ENCODE measurements around the gene PIMREG. TPM values are rescaled to one million over a fixed set of nuclear protein-coding genes. Genes with fewer than 3 reads are reported as not detected.

The PIMREG gene
- polyA plus RNA-seq, 1 donor from 2014 or later = 6.0 TPM

DNA sequence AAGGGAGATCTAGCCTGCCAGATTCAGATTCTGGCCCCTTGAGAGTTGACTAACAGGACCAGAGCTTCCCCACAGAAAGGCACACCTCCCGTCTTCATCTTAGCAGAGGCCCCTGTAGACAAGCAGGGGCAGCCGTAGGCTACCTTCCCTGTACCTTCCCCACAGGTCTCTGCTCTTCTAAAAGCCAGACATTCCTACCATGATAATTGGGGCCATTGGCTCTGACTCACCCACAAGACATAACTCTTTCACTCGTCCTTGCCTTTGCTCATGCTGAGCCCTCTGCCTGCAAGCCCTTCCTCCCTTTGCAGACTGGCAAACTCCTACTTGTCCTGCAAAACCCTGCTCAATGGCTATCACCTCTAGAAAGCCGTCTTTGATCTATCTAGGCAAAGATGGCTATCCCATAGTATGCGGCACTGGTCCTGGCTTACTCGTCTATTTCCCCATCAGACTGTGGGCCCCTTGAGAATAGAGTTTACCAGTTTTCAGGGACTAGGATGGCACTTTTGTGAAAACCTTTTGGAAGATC is 43.8 kb downstream of the PIMREG start:
- no peak overlapping the region for H3K27ac ChIP-seq (ENCODE audit: low read length)
- H3K9me3 ChIP-seq (ENCODE audit: low read length) = no peaks in the 10 kb centered on the region
- no peak overlapping the region for H3K4me2 ChIP-seq (ENCODE audit: low read length)

DNA sequence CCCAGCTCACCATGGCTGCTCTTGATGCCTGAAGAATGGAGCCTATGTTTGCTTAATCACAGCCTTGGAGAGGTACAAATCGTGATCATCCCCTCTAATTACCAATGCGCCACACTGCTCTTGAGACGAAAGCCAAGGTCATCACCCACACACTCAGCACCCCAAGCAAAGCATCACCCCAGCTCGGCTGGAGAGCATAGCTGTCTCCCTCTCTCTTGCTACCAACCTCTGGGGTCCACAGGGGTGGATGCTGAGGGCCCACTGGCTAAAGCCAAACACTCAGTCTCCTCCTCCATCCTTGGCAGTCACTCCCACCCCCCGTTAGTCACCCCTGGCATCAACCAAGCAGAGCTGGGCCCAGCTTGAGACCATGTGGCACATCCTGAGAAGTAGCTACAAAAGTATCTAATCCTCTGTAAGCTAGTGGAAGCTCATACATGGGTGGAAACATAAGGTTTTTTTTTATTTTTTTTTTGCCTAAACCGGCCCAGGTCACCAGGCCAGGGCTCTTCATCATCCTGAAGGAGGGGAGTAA is 44.8 kb downstream of the PIMREG start:
- H3K27ac ChIP-seq (ENCODE audit: low read length) = no peak overlapping the region

More for the DNA sequence above, 43.8 kb downstream of the PIMREG start:
- Histone ChIP-seq H4K20me1 (ENCODE audit: insufficient read depth) (no peaks in the 10 kb centered on the region), H3K36me3 (ENCODE audit: insufficient read depth, low read length) (no peaks in the 10 kb centered on the region), H3K9me2 (ENCODE audit: insufficient read depth, low read length) (no peaks in the 10 kb centered on the region), H2AFZ (ENCODE audit: low read depth, low read length) (no peak overlapping the region), H3K79me2 (replicated peaks; ENCODE audit: insufficient read depth, low read length) (no peaks in the 10 kb centered on the region), H3K9ac (ENCODE audit: low read length) (no peak overlapping the region), H3K4me3 (ENCODE audit: low read length) (no peak overlapping the region), H3F3A (ENCODE audit: insufficient read depth, low read length, poor library complexity, severe bottlenecking) (no peaks in the 10 kb centered on the region), H3K27me3 (ENCODE audit: insufficient read depth, low read depth, low read length) (no peaks in the 10 kb centered on the region)
- TF ChIP-seq POLR2AphosphoS5 (IDR thresholded peaks at IDR 0.05) (no peak), EZH2 (IDR thresholded peaks at IDR 0.05; ENCODE audit: borderline replicate concordance, insufficient read depth, low read length, poor library complexity, severe bottlenecking) (no peak), RAD21 (conservative IDR thresholded peaks at IDR 0.05) (no peak), SMC3 (conservative IDR thresholded peaks at IDR 0.05; ENCODE audit: poor library complexity) (no peak), TAF1 (IDR thresholded peaks at IDR 0.05; ENCODE audit: low read depth) (no peak), MXI1 (conservative IDR thresholded peaks at IDR 0.05; ENCODE audit: poor library complexity, severe bottlenecking) (no peak), EP300 (conservative IDR thresholded peaks at IDR 0.05; ENCODE audit: poor library complexity, severe bottlenecking) (no peak)
- TF ChIP-seq, protein P1, sequence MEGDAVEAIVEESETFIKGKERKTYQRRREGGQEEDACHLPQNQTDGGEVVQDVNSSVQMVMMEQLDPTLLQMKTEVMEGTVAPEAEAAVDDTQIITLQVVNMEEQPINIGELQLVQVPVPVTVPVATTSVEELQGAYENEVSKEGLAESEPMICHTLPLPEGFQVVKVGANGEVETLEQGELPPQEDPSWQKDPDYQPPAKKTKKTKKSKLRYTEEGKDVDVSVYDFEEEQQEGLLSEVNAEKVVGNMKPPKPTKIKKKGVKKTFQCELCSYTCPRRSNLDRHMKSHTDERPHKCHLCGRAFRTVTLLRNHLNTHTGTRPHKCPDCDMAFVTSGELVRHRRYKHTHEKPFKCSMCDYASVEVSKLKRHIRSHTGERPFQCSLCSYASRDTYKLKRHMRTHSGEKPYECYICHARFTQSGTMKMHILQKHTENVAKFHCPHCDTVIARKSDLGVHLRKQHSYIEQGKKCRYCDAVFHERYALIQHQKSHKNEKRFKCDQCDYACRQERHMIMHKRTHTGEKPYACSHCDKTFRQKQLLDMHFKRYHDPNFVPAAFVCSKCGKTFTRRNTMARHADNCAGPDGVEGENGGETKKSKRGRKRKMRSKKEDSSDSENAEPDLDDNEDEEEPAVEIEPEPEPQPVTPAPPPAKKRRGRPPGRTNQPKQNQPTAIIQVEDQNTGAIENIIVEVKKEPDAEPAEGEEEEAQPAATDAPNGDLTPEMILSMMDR (IDR thresholded peaks at IDR 0.05; ENCODE audit: poor library complexity, severe bottlenecking) = no peak
- TF ChIP-seq, protein P2, sequence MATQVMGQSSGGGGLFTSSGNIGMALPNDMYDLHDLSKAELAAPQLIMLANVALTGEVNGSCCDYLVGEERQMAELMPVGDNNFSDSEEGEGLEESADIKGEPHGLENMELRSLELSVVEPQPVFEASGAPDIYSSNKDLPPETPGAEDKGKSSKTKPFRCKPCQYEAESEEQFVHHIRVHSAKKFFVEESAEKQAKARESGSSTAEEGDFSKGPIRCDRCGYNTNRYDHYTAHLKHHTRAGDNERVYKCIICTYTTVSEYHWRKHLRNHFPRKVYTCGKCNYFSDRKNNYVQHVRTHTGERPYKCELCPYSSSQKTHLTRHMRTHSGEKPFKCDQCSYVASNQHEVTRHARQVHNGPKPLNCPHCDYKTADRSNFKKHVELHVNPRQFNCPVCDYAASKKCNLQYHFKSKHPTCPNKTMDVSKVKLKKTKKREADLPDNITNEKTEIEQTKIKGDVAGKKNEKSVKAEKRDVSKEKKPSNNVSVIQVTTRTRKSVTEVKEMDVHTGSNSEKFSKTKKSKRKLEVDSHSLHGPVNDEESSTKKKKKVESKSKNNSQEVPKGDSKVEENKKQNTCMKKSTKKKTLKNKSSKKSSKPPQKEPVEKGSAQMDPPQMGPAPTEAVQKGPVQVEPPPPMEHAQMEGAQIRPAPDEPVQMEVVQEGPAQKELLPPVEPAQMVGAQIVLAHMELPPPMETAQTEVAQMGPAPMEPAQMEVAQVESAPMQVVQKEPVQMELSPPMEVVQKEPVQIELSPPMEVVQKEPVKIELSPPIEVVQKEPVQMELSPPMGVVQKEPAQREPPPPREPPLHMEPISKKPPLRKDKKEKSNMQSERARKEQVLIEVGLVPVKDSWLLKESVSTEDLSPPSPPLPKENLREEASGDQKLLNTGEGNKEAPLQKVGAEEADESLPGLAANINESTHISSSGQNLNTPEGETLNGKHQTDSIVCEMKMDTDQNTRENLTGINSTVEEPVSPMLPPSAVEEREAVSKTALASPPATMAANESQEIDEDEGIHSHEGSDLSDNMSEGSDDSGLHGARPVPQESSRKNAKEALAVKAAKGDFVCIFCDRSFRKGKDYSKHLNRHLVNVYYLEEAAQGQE (IDR thresholded peaks at IDR 0.05; ENCODE audit: borderline replicate concordance) = no peak

More for the DNA sequence above, 44.8 kb downstream of the PIMREG start:
- TF ChIP-seq POLR2AphosphoS5 (IDR thresholded peaks at IDR 0.05) (no peak), EP300 (conservative IDR thresholded peaks at IDR 0.05; ENCODE audit: poor library complexity, severe bottlenecking) (no peak), TAF1 (IDR thresholded peaks at IDR 0.05; ENCODE audit: low read depth) (no peak), MXI1 (conservative IDR thresholded peaks at IDR 0.05; ENCODE audit: poor library complexity, severe bottlenecking) (no peak), RAD21 (conservative IDR thresholded peaks at IDR 0.05) (no peak), EZH2 (IDR thresholded peaks at IDR 0.05; ENCODE audit: borderline replicate concordance, insufficient read depth, low read length, poor library complexity, severe bottlenecking) (no peak), SMC3 (conservative IDR thresholded peaks at IDR 0.05; ENCODE audit: poor library complexity) (no peak)
- TF ChIP-seq, protein P2 (IDR thresholded peaks at IDR 0.05; ENCODE audit: borderline replicate concordance) = no peak
- TF ChIP-seq, protein P1 (IDR thresholded peaks at IDR 0.05; ENCODE audit: poor library complexity, severe bottlenecking) = no peak
- no peaks in the 10 kb centered on the region for H3K9me2 ChIP-seq (ENCODE audit: insufficient read depth, low read length)
- no peaks in the 10 kb centered on the region for H3K36me3 ChIP-seq (ENCODE audit: insufficient read depth, low read length)
- no peaks in the 10 kb centered on the region for H3K27me3 ChIP-seq (ENCODE audit: insufficient read depth, low read depth, low read length)
- H2AFZ ChIP-seq (ENCODE audit: low read depth, low read length) = no peak overlapping the region
- H3K79me2 ChIP-seq (replicated peaks; ENCODE audit: insufficient read depth, low read length) = no peaks in the 10 kb centered on the region
- no peak overlapping the region for H3K4me3 ChIP-seq (ENCODE audit: low read length)
- no peaks in the 10 kb centered on the region for H3F3A ChIP-seq (ENCODE audit: insufficient read depth, low read length, poor library complexity, severe bottlenecking)
- H4K20me1 ChIP-seq (ENCODE audit: insufficient read depth) = no peaks in the 10 kb centered on the region
- no peaks in the 10 kb centered on the region for H3K9me3 ChIP-seq (ENCODE audit: low read length)
- no peak overlapping the region for H3K4me2 ChIP-seq (ENCODE audit: low read length)
- no peak overlapping the region for H3K9ac ChIP-seq (ENCODE audit: low read length)

All from neural cell (in vitro differentiated cells).